ENCODE results near the gene KRTAP16-1. TPM values are rescaled to one million over a fixed set of nuclear protein-coding genes. Genes with fewer than 3 reads are reported as not detected.

The KRTAP16-1 gene
- polyA plus RNA-seq, 1 donor = not detected

- H3K36me3 ChIP-seq (ENCODE audit: control insufficient read depth, insufficient read depth, low read length) = no peaks in the 10 kb centered on the region
- peaks cover 3% of the 10 kb centered on the region for H3K9me3 ChIP-seq (ENCODE audit: control insufficient read depth, low read depth, low read length)
- DNase-seq = no peak
- no peak overlapping the region for H3K27ac ChIP-seq (ENCODE audit: low read length)
- WGBS (ENCODE audit: insufficient coverage, low lambda C conversion rate) = 80% methylated on average over 2 of the region's 7 CpGs
- H3K27me3 ChIP-seq (ENCODE audit: control insufficient read depth, insufficient read depth, low read length) = peaks cover 9% of the 10 kb centered on the region
- no peaks in the 10 kb centered on the region for H3K4me1 ChIP-seq (ENCODE audit: control insufficient read depth, insufficient read depth, low read length)
- H3K4me3 ChIP-seq (ENCODE audit: low read length) = no peak overlapping the region
Measured at GRCh38 chr17:41340934-41341861, 32.1 kb upstream of the KRTAP16-1 start.

GRCh38 chr17:41340494-41340893 is 31.4 kb upstream of the KRTAP16-1 start:
- Histone ChIP-seq H3K27ac (ENCODE audit: low read length) (no peak overlapping the region), H3K27me3 (ENCODE audit: control insufficient read depth, insufficient read depth, low read length) (peaks cover 9% of the 10 kb centered on the region), H3K36me3 (ENCODE audit: control insufficient read depth, insufficient read depth, low read length) (no peaks in the 10 kb centered on the region), H3K4me3 (ENCODE audit: low read length) (no peak overlapping the region), H3K9me3 (ENCODE audit: control insufficient read depth, low read depth, low read length) (peaks cover 3% of the 10 kb centered on the region), H3K4me1 (ENCODE audit: control insufficient read depth, insufficient read depth, low read length) (no peaks in the 10 kb centered on the region)
- no peak for DNase-seq
- WGBS (ENCODE audit: insufficient coverage, low lambda C conversion rate) = no CpG with 5 or more reads among the region's 3 CpGs

GRCh38 chr17:41339571-41340172 is 30.6 kb upstream of the KRTAP16-1 start:
- Histone ChIP-seq H3K27ac (ENCODE audit: low read length) (no peak overlapping the region), H3K27me3 (ENCODE audit: control insufficient read depth, insufficient read depth, low read length) (peaks cover 9% of the 10 kb centered on the region), H3K4me3 (ENCODE audit: low read length) (no peak overlapping the region), H3K4me1 (ENCODE audit: control insufficient read depth, insufficient read depth, low read length) (no peaks in the 10 kb centered on the region), H3K36me3 (ENCODE audit: control insufficient read depth, insufficient read depth, low read length) (no peaks in the 10 kb centered on the region), H3K9me3 (ENCODE audit: control insufficient read depth, low read depth, low read length) (peaks cover 3% of the 10 kb centered on the region)
- WGBS (ENCODE audit: insufficient coverage, low lambda C conversion rate) = 80% methylated on average over 1 of the region's 2 CpGs
- no peak for DNase-seq

GRCh38 chr17:41338961-41339485 is 29.9 kb upstream of the KRTAP16-1 start:
- Histone ChIP-seq H3K36me3 (ENCODE audit: control insufficient read depth, insufficient read depth, low read length) (no peaks in the 10 kb centered on the region), H3K4me1 (ENCODE audit: control insufficient read depth, insufficient read depth, low read length) (no peaks in the 10 kb centered on the region), H3K27me3 (ENCODE audit: control insufficient read depth, insufficient read depth, low read length) (peaks cover 9% of the 10 kb centered on the region), H3K4me3 (ENCODE audit: low read length) (no peak overlapping the region), H3K9me3 (ENCODE audit: control insufficient read depth, low read depth, low read length) (peaks cover 3% of the 10 kb centered on the region), H3K27ac (ENCODE audit: low read length) (no peak overlapping the region)
- DNase-seq = no peak
- 86% methylated on average over 1 of the region's 5 CpGs for WGBS (ENCODE audit: insufficient coverage, low lambda C conversion rate)

- H3K4me1 ChIP-seq (ENCODE audit: control insufficient read depth, insufficient read depth, low read length) = no peaks in the 10 kb centered on the region
Measured at GRCh38 chr17:41335747-41336146, 26.6 kb upstream of the KRTAP16-1 start.

GRCh38 chr17:41334385-41335305 is 25.5 kb upstream of the KRTAP16-1 start:
- no peak for DNase-seq
- no CpG with 5 or more reads among the region's 6 CpGs for WGBS (ENCODE audit: insufficient coverage, low lambda C conversion rate)
- Histone ChIP-seq H3K27ac (ENCODE audit: low read length) (no peak overlapping the region), H3K9me3 (ENCODE audit: control insufficient read depth, low read depth, low read length) (no peaks in the 10 kb centered on the region), H3K36me3 (ENCODE audit: control insufficient read depth, insufficient read depth, low read length) (no peaks in the 10 kb centered on the region), H3K27me3 (ENCODE audit: control insufficient read depth, insufficient read depth, low read length) (peaks cover 6% of the 10 kb centered on the region), H3K4me1 (ENCODE audit: control insufficient read depth, insufficient read depth, low read length) (no peaks in the 10 kb centered on the region), H3K4me3 (ENCODE audit: low read length) (no peak overlapping the region)

More at GRCh38 chr17:41335747-41336146, 26.6 kb upstream of the KRTAP16-1 start:
- H3K4me3 ChIP-seq (ENCODE audit: low read length) = no peak overlapping the region
- no peak overlapping the region for H3K27ac ChIP-seq (ENCODE audit: low read length)
- DNase-seq = no peak
- no CpG with 5 or more reads among the region's 1 CpG for WGBS (ENCODE audit: insufficient coverage, low lambda C conversion rate)
- peaks cover 6% of the 10 kb centered on the region for H3K27me3 ChIP-seq (ENCODE audit: control insufficient read depth, insufficient read depth, low read length)
- H3K9me3 ChIP-seq (ENCODE audit: control insufficient read depth, low read depth, low read length) = no peaks in the 10 kb centered on the region
- no peaks in the 10 kb centered on the region for H3K36me3 ChIP-seq (ENCODE audit: control insufficient read depth, insufficient read depth, low read length)

GRCh38 chr17:41333836-41334235 is 24.7 kb upstream of the KRTAP16-1 start:
- Histone ChIP-seq H3K27ac (ENCODE audit: low read length) (no peak overlapping the region), H3K27me3 (ENCODE audit: control insufficient read depth, insufficient read depth, low read length) (peaks cover 6% of the 10 kb centered on the region), H3K36me3 (ENCODE audit: control insufficient read depth, insufficient read depth, low read length) (no peaks in the 10 kb centered on the region), H3K9me3 (ENCODE audit: control insufficient read depth, low read depth, low read length) (no peaks in the 10 kb centered on the region), H3K4me3 (ENCODE audit: low read length) (no peak overlapping the region), H3K4me1 (ENCODE audit: control insufficient read depth, insufficient read depth, low read length) (no peaks in the 10 kb centered on the region)
- no CpG with 5 or more reads among the region's 3 CpGs for WGBS (ENCODE audit: insufficient coverage, low lambda C conversion rate)
- no peak for DNase-seq

GRCh38 chr17:41333098-41333497 is 24.0 kb upstream of the KRTAP16-1 start:
- DNase-seq = no peak
- Histone ChIP-seq H3K4me3 (ENCODE audit: low read length) (no peak overlapping the region), H3K27me3 (ENCODE audit: control insufficient read depth, insufficient read depth, low read length) (peaks cover 6% of the 10 kb centered on the region), H3K36me3 (ENCODE audit: control insufficient read depth, insufficient read depth, low read length) (no peaks in the 10 kb centered on the region), H3K4me1 (ENCODE audit: control insufficient read depth, insufficient read depth, low read length) (no peaks in the 10 kb centered on the region), H3K27ac (ENCODE audit: low read length) (no peak overlapping the region), H3K9me3 (ENCODE audit: control insufficient read depth, low read depth, low read length) (no peaks in the 10 kb centered on the region)
- WGBS (ENCODE audit: insufficient coverage, low lambda C conversion rate) = no CpG with 5 or more reads among the region's 5 CpGs

- Histone ChIP-seq H3K4me3 (ENCODE audit: low read length) (no peak overlapping the region), H3K27ac (ENCODE audit: low read length) (no peak overlapping the region), H3K4me1 (ENCODE audit: control insufficient read depth, insufficient read depth, low read length) (no peaks in the 10 kb centered on the region), H3K9me3 (ENCODE audit: control insufficient read depth, low read depth, low read length) (no peaks in the 10 kb centered on the region), H3K36me3 (ENCODE audit: control insufficient read depth, insufficient read depth, low read length) (no peaks in the 10 kb centered on the region), H3K27me3 (ENCODE audit: control insufficient read depth, insufficient read depth, low read length) (peaks cover 6% of the 10 kb centered on the region)
- WGBS (ENCODE audit: insufficient coverage, low lambda C conversion rate) = no CpG with 5 or more reads among the region's 2 CpGs
- no peak for DNase-seq
Measured at GRCh38 chr17:41332239-41332638, 23.1 kb upstream of the KRTAP16-1 start.

GRCh38 chr17:41331606-41332005 is 22.5 kb upstream of the KRTAP16-1 start:
- Histone ChIP-seq H3K27me3 (ENCODE audit: control insufficient read depth, insufficient read depth, low read length) (peaks cover 4% of the 10 kb centered on the region), H3K9me3 (ENCODE audit: control insufficient read depth, low read depth, low read length) (no peaks in the 10 kb centered on the region), H3K36me3 (ENCODE audit: control insufficient read depth, insufficient read depth, low read length) (no peaks in the 10 kb centered on the region), H3K4me3 (ENCODE audit: low read length) (no peak overlapping the region), H3K4me1 (ENCODE audit: control insufficient read depth, insufficient read depth, low read length) (no peaks in the 10 kb centered on the region), H3K27ac (ENCODE audit: low read length) (no peak overlapping the region)
- no CpG with 5 or more reads among the region's 7 CpGs for WGBS (ENCODE audit: insufficient coverage, low lambda C conversion rate)
- no peak for DNase-seq

Data from large intestine (tissue), 3 donors.